Fibroblast of lung (primary cell): ENCODE results near the gene SLC17A9. TPM values are rescaled to one million over a fixed set of nuclear protein-coding genes. Genes with fewer than 3 reads are reported as not detected.

ENCODE experiments used
- DNase-seq, 2 donors: peaks; one replicate each; pipeline versions ENCODE4 v3.0.0 to v3.0.0-alpha.2; 2010; ENCODE audit warnings: low read depth in 2 of 2
- H2AFZ ChIP-seq: 2 replicates; pipeline ENCODE4 v1.5.1; 2012; ENCODE audit warnings: low read length, control low read depth, inconsistent platforms
- H3K27ac ChIP-seq: 2 replicates; pipeline ENCODE4 v1.5.1; 2011; ENCODE audit warnings: low read length, control low read depth; ENCODE audit not compliant: insufficient read depth
- H3K27me3 ChIP-seq: 2 replicates; pipeline ENCODE4 v1.5.1; 2011; ENCODE audit warnings: mild to moderate bottlenecking, low read length; ENCODE audit not compliant: control insufficient read depth, insufficient read depth
- H3K36me3 ChIP-seq: 2 replicates; pipeline ENCODE4 v1.5.1; 2011; ENCODE audit warnings: low read length; ENCODE audit not compliant: control insufficient read depth, insufficient read depth
- H3K4me1 ChIP-seq: 2 replicates; pipeline ENCODE4 v1.5.1; 2011; ENCODE audit warnings: low read length; ENCODE audit not compliant: control insufficient read depth, insufficient read depth; ENCODE audit errors: extremely low read depth
- H3K4me2 ChIP-seq: 2 replicates; pipeline ENCODE4 v1.5.1; 2011; ENCODE audit warnings: low read length, control low read depth; ENCODE audit not compliant: insufficient read depth; ENCODE audit errors: extremely low read depth
- H3K4me3 ChIP-seq, 4 experiments: fragments of 200-600 bp in 1 of 4; sonication (generic) in 1 of 4; replicated peaks in 1 of 4; 2 replicates each; pipeline ENCODE4 v1.5.1; 2011 to 2016; ENCODE audit warnings: low read length in 4 of 4, low read depth in 3 of 4, mild to moderate bottlenecking in 3 of 4, control low read depth in 2 of 4, inconsistent platforms in 1 of 4, mixed read lengths in 1 of 4; ENCODE audit not compliant: insufficient read depth in 1 of 4; ENCODE audit errors: control extremely low read depth in 1 of 4
- H3K79me2 ChIP-seq: 2 replicates; pipeline ENCODE4 v1.5.1; 2012; ENCODE audit warnings: mild to moderate bottlenecking, low read length, inconsistent platforms; ENCODE audit not compliant: control insufficient read depth, insufficient read depth
- H3K9ac ChIP-seq: 2 replicates; pipeline ENCODE4 v1.5.1; 2011; ENCODE audit warnings: mild to moderate bottlenecking, low read length, control low read depth; ENCODE audit not compliant: insufficient read depth
- H3K9me3 ChIP-seq: 2 replicates; pipeline ENCODE4 v1.5.1; 2012; ENCODE audit warnings: low read depth, low read length; ENCODE audit not compliant: control insufficient read depth, insufficient read depth
- H4K20me1 ChIP-seq: 2 replicates; pipeline ENCODE4 v1.5.1; 2011; ENCODE audit warnings: low read length; ENCODE audit not compliant: control insufficient read depth, insufficient read depth; ENCODE audit errors: extremely low read depth
- CTCF ChIP-seq, 2 donors: IDR thresholded peaks in 1 of 2; conservative IDR thresholded peaks in 1 of 2; 1 replicate in 1 of 2; 2 replicates in 1 of 2; pipeline ENCODE4 v1.5.1; 2011 to 2012; ENCODE audit warnings: low read length in 2 of 2, control low read depth in 1 of 2, inconsistent platforms in 1 of 2, low read depth in 1 of 2, mild to moderate bottlenecking in 1 of 2
- EZH2 ChIP-seq: IDR thresholded peaks from 2 replicates; pipeline ENCODE4 v1.5.1; 2012; ENCODE audit warnings: low read length, control low read depth, mild to moderate bottlenecking; ENCODE audit errors: missing control alignments
- polyA plus RNA-seq, 2 donors: library from polyadenylated mRNA; depleted of rRNA in 1 of 2; stranded (reverse) in 1 of 2; unstranded in 1 of 2; fragments of >200 nt; gene quantifications; 2 replicates each; pipeline ENCODE4 v1.2.1, GENCODE V29; 2011 to 2012; ENCODE audit warnings: missing spikeins in 1 of 2
- total RNA-seq: library from RNA; depleted of rRNA; stranded (reverse); fragments of >200 nt; gene quantifications from 2 replicates; pipeline ENCODE4 v1.2.1, GENCODE V29; 2014

SLC17A9 gene
- total and polyA plus RNA-seq, 2 donors (not counting 1 experiment from before 2014, with no cell fraction given): 6.4 to 6.8 TPM

- no peak for DNase-seq
- Histone ChIP-seq H3K4me1 (peaks cover 7% of the 10 kb centered on the region), H3K9ac (no peak overlapping the region), H3K27me3 (no peaks in the 10 kb centered on the region), H3K9me3 (no peaks in the 10 kb centered on the region), H3K4me3 (no peak overlapping the region), H3K36me3 (peaks cover 5% of the 10 kb centered on the region), H3K79me2 (no peaks in the 10 kb centered on the region), H4K20me1 (no peaks in the 10 kb centered on the region), H3K27ac (no peak overlapping the region), H2AFZ (no peak overlapping the region), H3K4me2 (no peak overlapping the region)
- TF ChIP-seq EZH2 (no peak), CTCF (conservative IDR thresholded peaks at IDR 0.05 in 1 of 2, IDR thresholded peaks at IDR 0.05 in 1 of 2; ENCODE audit: low read depth in 1 of 2, low read length in 2 of 2) (no peak)
These were observed 1.2 kb upstream of the SLC17A9 start for GRCh38 chr20:62951143-62951895.

GRCh38 chr20:62951896-62952372 is 575 bp upstream of the SLC17A9 start:
- no peak overlapping the region for H3K4me2 ChIP-seq
- peak overlapping the region in 2 of 4 experiments; percentile 21 to 42 for H3K4me3 ChIP-seq
- DNase-seq: no peak
- H4K20me1 ChIP-seq: no peaks in the 10 kb centered on the region
- H3K4me1 ChIP-seq: peaks cover 7% of the 10 kb centered on the region
- H2AFZ ChIP-seq: peak overlapping the region; percentile 50
- H3K9ac ChIP-seq: no peak overlapping the region
- no peaks in the 10 kb centered on the region for H3K27me3 ChIP-seq
- peak overlapping the region; percentile 64 for H3K27ac ChIP-seq
- no peaks in the 10 kb centered on the region for H3K9me3 ChIP-seq
- TF ChIP-seq EZH2 (no peak), CTCF (conservative IDR thresholded peaks at IDR 0.05 in 1 of 2, IDR thresholded peaks at IDR 0.05 in 1 of 2; ENCODE audit: low read depth in 1 of 2, low read length in 2 of 2) (no peak)
- no peaks in the 10 kb centered on the region for H3K79me2 ChIP-seq
- peaks cover 5% of the 10 kb centered on the region for H3K36me3 ChIP-seq

- Histone ChIP-seq H3K36me3 (peaks cover 5% of the 10 kb centered on the region), H3K4me2 (peak overlapping the region; percentile 66), H4K20me1 (no peaks in the 10 kb centered on the region), H3K9me3 (no peaks in the 10 kb centered on the region), H3K4me1 (peaks cover 7% of the 10 kb centered on the region), H3K27ac (peak overlapping the region; percentile 83), H3K4me3 (peak overlapping the region; percentile 10 to 46 (median 36)), H3K9ac (peak overlapping the region; percentile 63), H2AFZ (peak overlapping the region; percentile 76), H3K27me3 (no peaks in the 10 kb centered on the region), H3K79me2 (no peaks in the 10 kb centered on the region)
- no peak for TF ChIP-seq CTCF (conservative IDR thresholded peaks at IDR 0.05 in 1 of 2, IDR thresholded peaks at IDR 0.05 in 1 of 2; ENCODE audit: low read depth in 1 of 2, low read length in 2 of 2)
- no peak for TF ChIP-seq EZH2
- DNase-seq: no peak
These were observed 694 bp downstream of the SLC17A9 start for GRCh38 chr20:62952968-62953838.
